Measurements from ENCODE around the gene GPR35.

GRCh38 chr2:240579071-240579762 lies 46.1 kb upstream of the GPR35 start:
- TF ChIP-seq CTCF (conservative IDR thresholded peaks at IDR 0.05; ENCODE audit: low read depth, low read length) (no peak), EZH2 (IDR thresholded peaks at IDR 0.05; ENCODE audit: low read length, unreplicated experiment) (no peak), EZH2phosphoT487 (IDR thresholded peaks at IDR 0.05; ENCODE audit: borderline replicate concordance, low read length) (no peak)

All from PC-3 (cell line).